Inferior parietal cortex (tissue), 1 donor: ENCODE results near the gene BAG2.

Source experiments
- DNase-seq: peaks from one replicate; pipeline ENCODE4 v3.0.0-alpha.2; 2016; ENCODE audit errors: extremely low spot score

The BAG2 gene

DNA sequence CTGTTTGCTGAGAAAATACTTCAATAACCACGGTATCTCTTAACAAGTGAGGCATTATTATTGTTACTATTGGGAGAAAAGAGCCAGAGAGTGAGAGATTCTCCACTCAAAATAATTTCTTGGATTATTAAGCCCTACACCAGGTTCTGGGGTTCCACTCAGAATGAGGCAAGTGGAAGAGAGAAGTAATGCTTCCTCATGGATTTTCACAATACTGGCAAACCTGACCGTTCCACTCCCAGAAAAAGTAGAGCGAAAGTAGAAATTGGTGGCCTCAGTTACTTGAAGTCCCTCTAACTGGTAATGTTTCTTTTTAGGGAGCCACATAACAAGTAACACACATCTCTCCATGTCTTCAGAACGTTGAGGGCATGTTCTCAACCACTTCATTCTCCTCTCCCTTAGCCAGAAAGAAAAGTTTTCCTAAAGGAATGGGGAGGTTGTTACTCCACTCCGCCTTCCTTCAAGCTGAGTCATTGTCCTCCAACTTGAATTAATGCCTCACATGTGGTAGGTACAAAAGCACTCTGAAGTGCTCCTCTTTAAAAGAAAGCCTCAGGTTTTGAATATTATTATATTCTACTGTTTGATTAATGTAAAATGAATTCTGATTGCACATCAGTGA lies 1.9 kb downstream of the BAG2 start:
- DNase-seq = no peak

DNA sequence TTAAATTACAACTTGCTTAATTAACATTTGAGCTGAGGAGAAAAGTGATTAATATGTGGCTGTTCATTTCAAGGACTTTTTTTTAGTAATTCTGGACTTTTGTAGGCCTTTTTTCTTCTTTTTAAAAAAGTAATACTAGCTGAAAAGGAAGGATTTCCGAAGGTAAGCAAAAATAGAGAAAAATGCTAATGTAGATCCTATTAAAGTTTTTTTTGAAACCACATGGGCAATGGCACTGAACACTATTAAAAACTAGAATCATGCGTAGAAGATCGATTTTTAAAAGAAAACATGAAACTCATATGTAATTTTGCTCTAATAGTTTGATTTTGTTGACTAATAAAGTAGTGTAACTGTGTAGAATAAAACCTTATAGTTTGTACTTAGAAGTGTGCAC lies 2.4 kb downstream of the BAG2 start:
- DNase-seq = no peak

GRCh38 chr6:57177545-57178265 lies 5.6 kb downstream of the BAG2 start:
- DNase-seq = no peak

DNA sequence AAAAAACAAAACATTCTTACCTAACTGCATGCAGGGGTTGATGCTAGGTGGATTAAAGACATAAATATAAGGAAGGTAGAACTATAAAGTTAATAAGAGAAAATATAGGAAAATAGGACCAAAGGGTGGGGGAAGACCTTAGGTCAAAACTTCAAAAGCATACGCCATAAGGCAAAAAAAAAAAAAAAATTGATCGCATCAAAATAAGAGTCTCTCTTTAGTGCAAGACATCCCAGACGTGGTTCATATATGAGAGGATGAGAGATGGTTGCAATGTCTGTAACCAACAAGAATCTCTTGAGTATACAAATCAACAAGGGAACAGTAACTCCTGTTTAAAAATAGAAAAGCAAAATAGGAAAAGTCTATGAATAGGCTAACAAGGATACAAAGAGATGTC lies 8.5 kb downstream of the BAG2 start:
- DNase-seq = no peak

GRCh38 chr6:57182017-57182432 lies 9.9 kb downstream of the BAG2 start:
- DNase-seq = no peak

- DNase-seq = no peak
Measured at GRCh38 chr6:57183336-57183735, 11.2 kb downstream of the BAG2 start.

- no peak for DNase-seq
Measured at GRCh38 chr6:57190140-57190539, 18.0 kb downstream of the BAG2 start.

DNA sequence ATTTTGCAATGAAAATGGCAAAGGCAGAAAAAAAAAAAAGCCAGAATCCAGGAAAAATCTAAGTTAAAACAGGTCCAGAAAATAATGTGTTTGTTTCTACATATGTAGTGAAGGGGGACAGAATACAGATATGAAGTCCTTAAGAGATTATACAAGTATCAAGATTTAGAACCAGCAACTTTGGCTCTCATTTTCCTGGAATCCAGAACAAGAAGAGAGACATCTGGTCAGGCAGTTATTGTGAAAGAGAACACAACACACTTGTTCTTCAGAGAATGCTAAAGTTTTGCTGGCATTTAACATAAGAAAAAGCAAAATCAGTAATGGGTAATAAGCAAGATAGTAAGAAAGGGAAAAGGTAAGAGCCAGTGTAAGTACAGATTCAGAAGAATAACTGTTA lies 21.1 kb downstream of the BAG2 start:
- no peak for DNase-seq

DNA sequence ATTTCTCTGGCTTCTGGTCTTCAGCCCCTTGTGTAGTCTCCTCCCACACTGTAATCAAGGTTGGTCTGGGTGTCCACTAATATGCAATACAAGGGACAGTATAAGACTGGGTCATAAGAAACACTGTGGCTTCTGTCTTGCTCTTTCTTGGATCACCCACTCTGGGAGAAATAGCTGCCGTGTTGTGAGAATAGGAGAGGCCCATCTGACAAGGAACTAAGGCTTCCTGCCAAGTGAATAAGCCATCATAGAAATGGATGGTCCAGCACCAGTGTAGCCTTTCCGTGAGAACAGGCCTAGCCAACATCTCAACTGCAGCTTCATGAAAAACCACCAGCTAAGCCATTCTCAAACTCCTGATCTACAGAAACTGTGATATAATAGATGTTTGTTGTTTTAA lies 23.3 kb downstream of the BAG2 start:
- DNase-seq = no peak

GRCh38 chr6:57198926-57199636 lies 27.0 kb downstream of the BAG2 start:
- no peak for DNase-seq

- DNase-seq = no peak
Measured at GRCh38 chr6:57201718-57202117, 29.6 kb downstream of the BAG2 start.

DNA sequence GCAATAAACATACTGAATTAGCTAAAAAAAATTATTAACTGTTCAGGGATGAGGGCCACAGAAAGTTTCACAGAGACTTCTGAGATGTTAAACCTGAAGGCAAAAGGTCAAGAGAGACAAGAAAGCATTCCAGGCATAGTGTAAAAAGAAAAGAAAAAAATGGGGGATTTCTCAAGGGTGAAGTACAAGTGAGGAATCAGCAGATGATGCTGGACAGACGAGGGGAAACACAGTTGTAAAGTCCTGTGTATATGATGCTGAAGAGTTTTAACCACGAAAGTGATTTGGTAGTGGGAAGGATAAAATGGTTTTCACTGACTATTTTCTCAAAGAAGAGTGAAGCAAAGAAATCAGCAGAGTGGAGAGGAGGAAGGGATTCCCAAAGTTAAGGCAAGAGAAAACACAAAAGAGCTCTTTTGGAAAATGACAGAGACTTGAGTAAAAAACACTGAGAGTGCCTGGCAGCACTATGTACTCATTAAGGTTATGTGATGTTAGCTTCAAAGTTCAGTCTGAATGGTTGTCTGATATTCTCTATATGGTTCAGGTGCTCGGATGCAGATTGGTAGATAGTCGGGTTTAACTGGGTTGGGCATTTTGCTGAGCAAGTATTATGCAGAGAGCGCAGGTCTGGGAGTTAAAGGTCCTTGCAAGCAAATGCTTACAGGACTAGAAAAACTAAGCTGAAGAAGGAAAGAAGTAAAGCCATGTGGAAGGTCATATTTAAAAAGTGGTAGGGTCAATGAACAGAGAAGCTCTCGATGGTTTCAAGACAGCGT lies 33.6 kb downstream of the BAG2 start:
- no peak for DNase-seq

DNA sequence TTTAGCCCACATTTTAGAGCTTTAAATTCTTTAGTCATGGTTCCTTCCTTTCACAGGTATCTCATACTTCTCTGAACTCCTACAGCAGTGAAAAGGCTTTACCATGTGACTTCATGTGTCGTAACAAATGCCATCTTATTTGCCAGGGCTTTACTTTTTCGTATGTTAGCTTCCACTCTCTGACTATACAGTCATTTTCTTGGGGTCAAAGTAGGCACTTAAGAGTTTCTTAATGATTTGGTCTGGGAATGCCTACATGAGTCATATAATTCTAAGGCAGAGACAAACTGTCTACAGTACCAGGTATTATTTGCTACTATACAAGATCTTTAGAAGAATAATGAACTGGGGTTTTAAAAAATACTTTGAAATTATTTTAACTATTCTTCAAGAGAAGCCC lies 35.0 kb downstream of the BAG2 start:
- no peak for DNase-seq

DNA sequence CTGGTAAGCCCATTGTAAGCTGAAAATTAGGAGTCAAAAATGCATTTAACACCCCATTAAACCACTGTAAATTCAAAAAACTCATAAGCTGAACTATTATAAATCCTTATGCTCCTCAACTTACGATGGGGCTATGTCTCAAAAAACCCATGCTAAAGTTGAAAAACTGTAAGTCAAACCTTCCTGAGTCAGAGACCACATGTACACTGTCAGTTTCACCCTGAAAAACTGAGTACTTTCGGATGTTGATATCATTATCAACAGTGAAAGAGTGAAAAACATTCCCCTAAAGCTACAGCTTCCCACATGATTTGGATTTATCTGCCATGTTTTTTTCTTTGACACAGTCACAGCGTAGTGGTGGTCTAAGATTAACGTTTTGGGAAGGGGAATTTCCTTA lies 35.7 kb downstream of the BAG2 start:
- DNase-seq = no peak

- DNase-seq = no peak
Measured at GRCh38 chr6:57209030-57209429, 36.9 kb downstream of the BAG2 start.

- no peak for DNase-seq
Measured at GRCh38 chr6:57210060-57210459, 37.9 kb downstream of the BAG2 start.

DNA sequence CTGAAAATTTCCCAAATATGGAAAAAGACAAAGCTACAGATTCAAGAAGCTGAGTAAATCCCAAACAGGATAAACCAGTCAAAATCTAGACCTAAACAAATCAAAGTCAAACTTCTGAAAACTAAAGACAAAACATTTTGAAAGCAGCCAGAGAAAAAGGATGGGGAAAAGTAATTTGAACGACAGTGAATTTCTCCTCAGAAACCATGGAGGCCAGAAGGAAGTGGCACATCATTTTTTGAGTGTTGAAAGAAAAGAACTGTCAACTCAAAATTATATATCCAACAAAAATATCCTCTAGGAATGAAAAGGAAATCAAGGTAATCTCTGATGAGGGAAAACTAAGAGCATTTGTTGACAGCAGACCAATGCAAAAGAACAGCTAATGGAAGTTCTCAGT lies 43.1 kb downstream of the BAG2 start:
- no peak for DNase-seq

- peak; percentile 18 for DNase-seq
Measured at GRCh38 chr6:57216235-57217101, 44.3 kb downstream of the BAG2 start.

- DNase-seq = no peak
Measured at GRCh38 chr6:57217270-57217669, 45.1 kb downstream of the BAG2 start.

DNA sequence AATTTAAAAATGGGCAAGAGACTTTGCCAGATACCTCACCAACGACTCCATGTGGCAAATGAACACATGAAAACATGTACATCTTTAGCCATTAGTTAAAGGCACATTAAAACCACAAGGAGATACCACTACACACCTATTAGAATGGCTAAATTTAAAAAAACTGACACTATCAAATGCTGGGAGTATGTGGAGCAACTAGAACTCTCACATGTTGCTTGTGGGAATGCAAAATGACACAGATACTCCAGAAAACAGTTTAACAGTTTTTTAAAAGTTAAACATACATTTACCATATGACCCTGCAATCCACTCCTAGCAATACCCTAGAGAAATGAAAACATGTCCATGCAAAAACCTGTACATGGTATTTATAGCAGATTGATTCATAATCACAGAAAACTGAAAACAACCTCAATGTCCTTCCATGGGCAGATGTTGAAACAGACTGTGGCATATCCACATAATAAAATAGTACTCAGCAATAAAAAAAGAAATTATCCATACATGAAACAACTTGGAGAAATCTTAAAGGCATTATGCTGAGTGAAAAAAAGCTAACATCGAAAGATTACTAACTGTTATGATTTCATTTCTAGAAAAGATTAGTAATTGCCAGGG lies 48.1 kb downstream of the BAG2 start:
- DNase-seq = no peak
